K562 (cell line): ENCODE data around the gene HS3ST2. TPM values are rescaled to one million over a fixed set of nuclear protein-coding genes. Genes with fewer than 3 reads are reported as not detected.

Source experiments
- ATAC-seq: fragments of 200-7000 bp; cut with Tn5 transposase; 3 replicates; pipeline ENCODE4 v1.9.1; 2020; ENCODE audit warnings: moderate library complexity
- BruUV-seq: library from RNA; stranded (reverse); fragments of 400-500 nt; replicated peaks from 2 replicates; lab custom pipeline; 2021; lab: Mats Ljungman, UMichigan
- CTCF ChIA-PET: fragments of 300-600 bp; formaldehyde crosslinking; extraction: SDS; loops from one replicate; lab custom pipeline; 2021; ENCODE audit warnings: low intra/inter-chr PET ratio; lab: Yijun Ruan, JAX
- POLR2A ChIA-PET: fragments of 300-600, 350-650 bp; sonication (Branson Sonifier 250); formaldehyde crosslinking; extraction: SDS; loops from one replicate; lab custom pipeline; 2021; ENCODE audit warnings: antibody characterized with exemption, inconsistent platforms; lab: Yijun Ruan, JAX
- DNase-seq, 4 experiments: peaks; one replicate each; pipeline versions ENCODE4 v3.0.0 to v3.0.0-alpha.2; 2011 to 2018; ENCODE audit warnings: low spot score in 3 of 4, mixed read lengths in 3 of 4; ENCODE audit errors: extremely low read depth in 1 of 4
- FAIRE-seq: peaks from 2 replicates; lab custom pipeline; 2011; peaks lifted over from hg19 to GRCh38; lab: Jason Lieb, UNC
- H2AFZ ChIP-seq: 2 replicates; pipeline ENCODE4 v1.6.0; 2011; ENCODE audit warnings: low read depth, low read length, control low read depth, inconsistent platforms
- H3K27ac ChIP-seq: fragments of 200-600 bp; 3 replicates; pipeline ENCODE4 v1.8.0; 2011; ENCODE audit warnings: low read depth, mild to moderate bottlenecking, control low read depth, inconsistent platforms, low read length, moderate library complexity, mixed read lengths; ENCODE audit errors: extremely low read depth
- H3K27me3 ChIP-seq, 2 experiments: fragments of 300-600 bp in 1 of 2; 2 replicates in 1 of 2; 3 replicates in 1 of 2; pipeline versions ENCODE4 v1.6.0 to v1.8.0; 2011; ENCODE audit warnings: inconsistent platforms in 2 of 2, low read length in 2 of 2, mild to moderate bottlenecking in 1 of 2, mixed read lengths in 1 of 2, moderate library complexity in 1 of 2; ENCODE audit not compliant: control insufficient read depth in 2 of 2, insufficient read depth in 2 of 2
- H3K36me3 ChIP-seq: fragments of 300-600 bp; 3 replicates; pipeline ENCODE4 v1.8.0; 2011; ENCODE audit warnings: mild to moderate bottlenecking, low read length, inconsistent platforms; ENCODE audit not compliant: control insufficient read depth, insufficient read depth
- H3K4me1 ChIP-seq, 2 experiments: fragments of 200-600 bp in 1 of 2; replicated peaks in 1 of 2; 2 replicates in 1 of 2; 3 replicates in 1 of 2; pipeline versions ENCODE4 v1.5.1 to v1.8.0; 2011; ENCODE audit warnings: inconsistent platforms in 2 of 2, low read length in 2 of 2, mild to moderate bottlenecking in 1 of 2, mixed read lengths in 1 of 2, moderate library complexity in 1 of 2; ENCODE audit not compliant: control insufficient read depth in 2 of 2, insufficient read depth in 2 of 2
- H3K4me2 ChIP-seq: 2 replicates; pipeline ENCODE4 v1.6.1; 2011; ENCODE audit warnings: low read length, control low read depth, inconsistent platforms, mixed read lengths; ENCODE audit not compliant: insufficient read depth
- H3K4me3 ChIP-seq: fragments of 200-600 bp; sonication (generic), shearing (Covaris generic); 2 replicates; pipeline ENCODE4 v1.5.1; 2016; ENCODE audit warnings: control low read depth, inconsistent platforms
- H3K79me2 ChIP-seq: fragments of 200-600 bp; 3 replicates; pipeline ENCODE4 v1.8.0; 2011; ENCODE audit warnings: low read length, inconsistent platforms; ENCODE audit not compliant: control insufficient read depth, insufficient read depth
- H3K9ac ChIP-seq, 2 experiments: 2 replicates each; pipeline versions ENCODE4 v1.6.0 to v1.6.1; 2011; ENCODE audit warnings: low read depth in 2 of 2, low read length in 2 of 2, control low read depth in 1 of 2, inconsistent platforms in 1 of 2, mild to moderate bottlenecking in 1 of 2, mixed read lengths in 1 of 2; ENCODE audit not compliant: insufficient read depth in 1 of 2
- H3K9me1 ChIP-seq: one replicate; pipeline ENCODE4 v1.6.0; 2011; ENCODE audit warnings: inconsistent platforms, mild to moderate bottlenecking, low read length, moderate library complexity; ENCODE audit not compliant: control insufficient read depth, insufficient read depth
- H3K9me3 ChIP-seq: replicated peaks from 2 replicates; pipeline ENCODE4 v1.5.1; 2011; ENCODE audit warnings: low read depth, low read length, inconsistent platforms; ENCODE audit not compliant: control insufficient read depth, insufficient read depth
- H4K20me1 ChIP-seq: replicated peaks from 2 replicates; pipeline ENCODE4 v1.6.1; 2011; ENCODE audit warnings: low read length, inconsistent platforms, mixed read lengths; ENCODE audit not compliant: control insufficient read depth, insufficient read depth
- MAZ ChIP-seq, 2 experiments: fragments of 450-650 bp in 1 of 2; sonication (generic) in 1 of 2; formaldehyde crosslinking; IDR thresholded peaks in 1 of 2; conservative IDR thresholded peaks in 1 of 2; 2 replicates each; pipeline versions ENCODE4 v1.4.0 to v1.5.0; 2020; ENCODE audit warnings: mild to moderate bottlenecking in 1 of 2, missing genetic modification reagents in 1 of 2
- ZNF212 ChIP-seq: fragments of 450-650 bp; formaldehyde crosslinking; IDR thresholded peaks from 2 replicates; pipeline ENCODE4 v1.4.0; 2020; ENCODE audit warnings: mild to moderate bottlenecking
- WGBS: fragments of 100-300 bp; shearing (Covaris generic); methylation state at CpG from one replicate; pipeline ENCODE4 v1.1.6; 2016; ENCODE audit warnings: low coverage, mixed read lengths; ENCODE audit not compliant: insufficient coverage; ENCODE audit errors: missing lambda C conversion rate; 5-methylcytosine and 5-hydroxymethylcytosine counted together
- in situ Hi-C: fragments of 300-500 bp; cut with MboI; formaldehyde crosslinking; loops from 4 replicates; pipeline ENCODE4 v1.15.0; 2018; ENCODE audit warnings: inconsistent platforms, mixed read lengths
- intact Hi-C: fragments of 100-400 bp; cut with micrococcal nuclease; formaldehyde crosslinking; loops from 2 replicates; pipeline ENCODE4 v1.14.2; 2022
- polyA plus RNA-seq, 8 experiments: library from polyadenylated mRNA; depleted of rRNA in 4 of 8; stranded (reverse) in 5 of 8; unstranded in 3 of 8; fragments of >200 nt; fragmentation: Nextera tagmentation in 2 of 8; fragmentation: Illumina TruSeq in 1 of 8; extraction: Ambion mirVana in 2 of 8; extraction: Trizol in 1 of 8; gene quantifications; 2 replicates each; pipeline versions ENCODE4 v1.2.1 to v1.2.3, GENCODE V29; 2011 to 2014; ENCODE audit warnings: inconsistent platforms in 1 of 8, missing spikeins in 1 of 8
- total RNA-seq, 7 experiments: library from RNA; depleted of rRNA in 6 of 7; stranded (reverse); fragments of >200 nt in 6 of 7; fragmentation: Illumina TruSeq in 2 of 7; extraction: Trizol in 2 of 7; gene quantifications; 2 replicates each; pipeline versions ENCODE4 v1.2.1 to v1.2.3, GENCODE V29; 2011 to 2021; ENCODE audit warnings: low replicate concordance in 1 of 7
- TF ChIP-seq, protein P1 (sequence below): fragments of 250-450 bp; sonication (Bioruptor Pico); IDR thresholded peaks from 2 replicates; pipeline ENCODE4 v1.4.0; 2020; ENCODE audit warnings: mild to moderate bottlenecking, moderate library complexity, borderline replicate concordance

Gene HS3ST2
- total and polyA plus RNA-seq, 9 of the 15 experiments (the other 6 are each of a cell fraction or from before 2014, with no cell fraction given): not detected

DNA sequence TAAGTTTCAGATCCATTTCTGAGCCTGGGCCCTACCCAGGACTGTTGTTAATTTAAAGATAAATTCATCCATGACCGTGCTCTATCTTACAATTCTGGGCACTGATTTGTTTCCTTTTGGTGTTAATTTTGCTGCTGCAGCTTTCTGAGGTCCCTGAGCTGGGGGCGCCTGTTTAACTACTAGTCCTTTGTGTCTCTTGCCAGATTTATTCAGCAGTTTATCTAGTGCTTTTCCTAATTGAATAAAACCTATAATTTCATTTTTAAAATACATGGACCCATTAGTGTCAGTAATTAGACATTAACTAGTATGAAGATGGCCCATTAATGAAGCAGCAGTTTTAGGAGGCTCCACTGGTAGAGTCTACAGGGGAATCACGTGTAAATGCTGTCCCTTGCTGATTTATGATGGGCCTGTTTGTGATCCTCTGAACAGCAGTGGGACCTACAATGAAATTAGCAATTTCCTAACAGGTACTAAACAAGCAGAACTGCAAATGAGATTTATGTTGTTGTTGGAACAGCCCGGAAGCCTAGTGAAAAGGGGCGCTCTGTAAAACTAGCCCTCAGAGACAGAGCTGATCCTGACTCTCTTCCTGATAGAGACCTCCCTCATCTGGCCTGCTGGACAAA lies 54.7 kb downstream of the HS3ST2 start (continued):
- TF ChIP-seq, protein P1, sequence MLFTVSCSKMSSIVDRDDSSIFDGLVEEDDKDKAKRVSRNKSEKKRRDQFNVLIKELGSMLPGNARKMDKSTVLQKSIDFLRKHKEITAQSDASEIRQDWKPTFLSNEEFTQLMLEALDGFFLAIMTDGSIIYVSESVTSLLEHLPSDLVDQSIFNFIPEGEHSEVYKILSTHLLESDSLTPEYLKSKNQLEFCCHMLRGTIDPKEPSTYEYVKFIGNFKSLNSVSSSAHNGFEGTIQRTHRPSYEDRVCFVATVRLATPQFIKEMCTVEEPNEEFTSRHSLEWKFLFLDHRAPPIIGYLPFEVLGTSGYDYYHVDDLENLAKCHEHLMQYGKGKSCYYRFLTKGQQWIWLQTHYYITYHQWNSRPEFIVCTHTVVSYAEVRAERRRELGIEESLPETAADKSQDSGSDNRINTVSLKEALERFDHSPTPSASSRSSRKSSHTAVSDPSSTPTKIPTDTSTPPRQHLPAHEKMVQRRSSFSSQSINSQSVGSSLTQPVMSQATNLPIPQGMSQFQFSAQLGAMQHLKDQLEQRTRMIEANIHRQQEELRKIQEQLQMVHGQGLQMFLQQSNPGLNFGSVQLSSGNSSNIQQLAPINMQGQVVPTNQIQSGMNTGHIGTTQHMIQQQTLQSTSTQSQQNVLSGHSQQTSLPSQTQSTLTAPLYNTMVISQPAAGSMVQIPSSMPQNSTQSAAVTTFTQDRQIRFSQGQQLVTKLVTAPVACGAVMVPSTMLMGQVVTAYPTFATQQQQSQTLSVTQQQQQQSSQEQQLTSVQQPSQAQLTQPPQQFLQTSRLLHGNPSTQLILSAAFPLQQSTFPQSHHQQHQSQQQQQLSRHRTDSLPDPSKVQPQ: no peak
- no peak for TF ChIP-seq ZNF212 (CRISPR knock-in tag)

DNA sequence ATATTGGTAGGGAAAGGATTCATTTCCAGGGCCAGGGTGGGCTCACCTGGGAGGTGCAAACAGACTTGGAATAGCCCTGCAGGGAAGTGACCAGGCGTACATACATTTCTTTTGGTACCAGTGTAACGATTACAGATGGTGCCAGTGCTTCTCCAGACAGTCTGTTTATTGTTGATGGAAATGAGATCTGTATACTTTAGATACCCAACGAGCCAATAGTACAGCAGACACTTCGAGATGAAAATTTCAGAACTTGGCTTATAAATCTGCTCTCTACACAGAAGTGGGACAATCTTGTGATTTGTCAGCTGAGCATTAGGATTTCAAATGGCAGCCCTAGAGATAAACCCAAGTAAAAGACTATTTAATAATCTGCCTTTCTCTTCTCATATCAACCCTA lies 57.9 kb downstream of the HS3ST2 start:
- H3K9me3 ChIP-seq: no peaks in the 10 kb centered on the region
- in situ Hi-C loops: no loop called here

More for the DNA sequence above, 57.9 kb downstream of the HS3ST2 start:
- H3K4me2 ChIP-seq: no peak overlapping the region
- no peaks in the 10 kb centered on the region for H3K4me1 ChIP-seq
- H3K27ac ChIP-seq: no peak overlapping the region
- FAIRE-seq: no peak
- BruUV-seq: no TSS peak
- H2AFZ ChIP-seq: no peak overlapping the region
- ChIA-PET CTCF (no interaction called here), POLR2A (no interaction called here)
- intact Hi-C loops: no loop called here
- WGBS: 0% methylated on average over 4 of the region's 4 CpGs
- no peak for ATAC-seq
- H3K9ac ChIP-seq: no peak overlapping the region
- H3K36me3 ChIP-seq: no peaks in the 10 kb centered on the region
- no peak overlapping the region for H3K4me3 ChIP-seq
- peaks cover 4 to 13% of the 10 kb centered on the region in 2 experiments; a peak in 3 of 5 replicates for H3K27me3 ChIP-seq
- no peak for DNase-seq
- TF ChIP-seq MAZ (CRISPR knock-in tag; conservative IDR thresholded peaks at IDR 0.05 in 1 of 2, IDR thresholded peaks at IDR 0.05 in 1 of 2): no peak
- no peaks in the 10 kb centered on the region for H3K79me2 ChIP-seq
- no peaks in the 10 kb centered on the region for H3K9me1 ChIP-seq
- no peaks in the 10 kb centered on the region for H4K20me1 ChIP-seq
